GM23338 (cell line): ENCODE results near the gene GRIA3. TPM values are rescaled to one million over a fixed set of nuclear protein-coding genes. Genes with fewer than 3 reads are reported as not detected.

Source experiments
- ATAC-seq: fragments of 200-7000 bp; cut with Tn5 transposase; 3 replicates; pipeline ENCODE4 v1.9.1; 2020
- DNase-seq: peaks from one replicate; pipeline ENCODE4 v3.0.0-alpha.2; 2015; ENCODE audit warnings: low spot score
- H2AFZ ChIP-seq: fragments of 200-600 bp; sonication (generic); 2 replicates; pipeline ENCODE4 v1.8.0; 2016; ENCODE audit warnings: antibody characterized with exemption, mild to moderate bottlenecking, moderate library complexity
- H3F3A ChIP-seq: fragments of 200-600 bp; sonication (generic); replicated peaks from 2 replicates; pipeline ENCODE4 v1.8.0; 2017; ENCODE audit warnings: antibody characterized with exemption, mixed run types, low read depth
- H3K27ac ChIP-seq: fragments of 200-600 bp; sonication (generic); 2 replicates; pipeline ENCODE4 v1.6.1; 2016; ENCODE audit warnings: low read depth
- H3K27me3 ChIP-seq: fragments of 200-600 bp; sonication (generic); 2 replicates; pipeline ENCODE4 v1.8.0; 2016; ENCODE audit warnings: mild to moderate bottlenecking, mixed run types, moderate library complexity; ENCODE audit not compliant: insufficient read depth
- H3K36me3 ChIP-seq: fragments of 200-600 bp; sonication (generic); 2 replicates; pipeline ENCODE4 v1.8.0; 2016; ENCODE audit warnings: mild to moderate bottlenecking; ENCODE audit not compliant: insufficient read depth
- H3K4me1 ChIP-seq: fragments of 200-600 bp; sonication (generic); 2 replicates; pipeline ENCODE4 v1.8.0; 2016; ENCODE audit warnings: mild to moderate bottlenecking, moderate library complexity; ENCODE audit not compliant: insufficient read depth
- H3K4me2 ChIP-seq: fragments of 200-600 bp; sonication (generic); 2 replicates; pipeline ENCODE4 v1.7.1; 2017; ENCODE audit warnings: mixed run types
- H3K4me3 ChIP-seq: fragments of 200-600 bp; sonication (generic); 2 replicates; pipeline ENCODE4 v1.6.1; 2016; ENCODE audit warnings: mixed run types
- H3K79me2 ChIP-seq: fragments of 200-600 bp; sonication (generic); replicated peaks from 2 replicates; pipeline ENCODE4 v1.8.0; 2017; ENCODE audit warnings: mild to moderate bottlenecking; ENCODE audit not compliant: insufficient read depth
- H3K9me2 ChIP-seq: fragments of 200-600 bp; sonication (generic); 2 replicates; pipeline ENCODE4 v1.8.0; 2017; ENCODE audit not compliant: insufficient read depth
- H4K20me1 ChIP-seq: fragments of 200-600 bp; sonication (generic); replicated peaks from 2 replicates; pipeline ENCODE4 v1.8.0; 2017; ENCODE audit warnings: mild to moderate bottlenecking; ENCODE audit not compliant: insufficient read depth
- H3K27ac Mint-ChIP-seq: 2 replicates; pipeline ENCODE4 v1.8.0; 2020; ENCODE audit warnings: inconsistent platforms, mild to moderate bottlenecking, moderate library complexity, mixed read lengths
- H3K27me3 Mint-ChIP-seq: 3 replicates; pipeline ENCODE4 v1.8.0; 2022; ENCODE audit warnings: low read depth, mild to moderate bottlenecking, moderate library complexity, mixed read lengths, inconsistent platforms; ENCODE audit not compliant: insufficient read depth, poor library complexity
- H3K36me3 Mint-ChIP-seq: 3 replicates; pipeline ENCODE4 v1.8.0; 2021; ENCODE audit warnings: low read depth, mild to moderate bottlenecking, inconsistent platforms, moderate library complexity, mixed read lengths
- H3K4me1 Mint-ChIP-seq: 3 replicates; pipeline ENCODE4 v1.8.0; 2020; ENCODE audit warnings: mild to moderate bottlenecking, inconsistent platforms, mixed read lengths
- H3K4me3 Mint-ChIP-seq: 3 replicates; pipeline ENCODE4 v1.8.0; 2021; ENCODE audit warnings: moderate library complexity, mild to moderate bottlenecking, inconsistent platforms, mixed read lengths
- H3K9me3 Mint-ChIP-seq: 3 replicates; pipeline ENCODE4 v1.8.0; 2020; ENCODE audit warnings: moderate library complexity, mild to moderate bottlenecking, inconsistent platforms, mixed read lengths
- CTCF ChIP-seq, 2 experiments: fragments of 200-600 bp in 1 of 2; sonication (generic) in 1 of 2; conservative IDR thresholded peaks; 2 replicates each; pipeline versions ENCODE4 v1.5.1 to v1.6.1; 2016 to 2017; ENCODE audit warnings: antibody characterized with exemption in 2 of 2, low read depth in 2 of 2, mild to moderate bottlenecking in 2 of 2, moderate library complexity in 1 of 2
- EZH2phosphoT487 ChIP-seq: fragments of 200-600 bp; sonication (generic); IDR thresholded peaks from one replicate; pipeline ENCODE4 v1.8.1; 2018; ENCODE audit warnings: antibody characterized with exemption; ENCODE audit not compliant: unreplicated experiment
- REST ChIP-seq: IDR thresholded peaks from one replicate; pipeline ENCODE4 v1.6.1; 2018; ENCODE audit warnings: antibody characterized with exemption; ENCODE audit not compliant: unreplicated experiment
- STAT1 ChIP-seq: IDR thresholded peaks from one replicate; pipeline ENCODE4 v1.6.1; 2016; ENCODE audit warnings: antibody characterized with exemption; ENCODE audit not compliant: unreplicated experiment
- ZNF114 ChIP-seq: fragments of 250-450 bp; sonication (Bioruptor Pico); IDR thresholded peaks from 2 replicates; pipeline ENCODE4 v1.5.0; 2020; ENCODE audit warnings: mild to moderate bottlenecking, moderate library complexity
- ZNF331 ChIP-seq: fragments of 250-450 bp; sonication (Bioruptor Pico); IDR thresholded peaks from 2 replicates; pipeline ENCODE4 v1.5.0; 2020; ENCODE audit warnings: low read depth, mild to moderate bottlenecking, moderate library complexity
- polyA plus RNA-seq: library from polyadenylated mRNA; unstranded; fragments of >200 nt; fragmentation: Nextera tagmentation; extraction: Ambion mirVana; gene quantifications from 2 replicates; pipeline ENCODE4 v1.2.1, GENCODE V29; 2016
- total RNA-seq: library from RNA; depleted of rRNA; stranded (reverse); fragments of >200 nt; shearing (Covaris generic); gene quantifications from 2 replicates; pipeline ENCODE4 v1.2.3, GENCODE V29; 2014

Gene GRIA3
- total and polyA plus RNA-seq, 2 experiments from 2014 or later: 2.7 to 5.6 TPM

GRCh38 chrX:123475068-123475724 lies 291.1 kb downstream of the GRIA3 start:
- no peak for ATAC-seq
- no peak for DNase-seq
- no peak overlapping the region for H2AFZ ChIP-seq
- H3K4me3 ChIP-seq: no peak overlapping the region
- no peaks in the 10 kb centered on the region for H3K36me3 ChIP-seq
- Mint-ChIP-seq H3K9me3 (no peaks in the 10 kb centered on the region), H3K4me1 (no peaks in the 10 kb centered on the region), H3K4me3 (no peak overlapping the region), H3K27ac (peak overlapping the region; percentile 77), H3K36me3 (no peaks in the 10 kb centered on the region), H3K27me3 (no peaks in the 10 kb centered on the region)
- H3K4me2 ChIP-seq: no peak overlapping the region
- TF ChIP-seq EZH2phosphoT487 (no peak), REST (no peak), ZNF331 (no peak), STAT1 (no peak)
- H3K27ac ChIP-seq: no peak overlapping the region
- H3K27me3 ChIP-seq: no peaks in the 10 kb centered on the region
- no peaks in the 10 kb centered on the region for H3K9me2 ChIP-seq
- no peaks in the 10 kb centered on the region for H3K79me2 ChIP-seq
- no peaks in the 10 kb centered on the region for H3K4me1 ChIP-seq
- H3F3A ChIP-seq: no peaks in the 10 kb centered on the region
- no peaks in the 10 kb centered on the region for H4K20me1 ChIP-seq

- H3K27me3 ChIP-seq: no peaks in the 10 kb centered on the region
- ATAC-seq: peak; percentile 39; the same call in 2 of the 3 replicates
- no peaks in the 10 kb centered on the region for H3K9me2 ChIP-seq
- H3K4me1 ChIP-seq: no peaks in the 10 kb centered on the region
- Mint-ChIP-seq H3K36me3 (no peaks in the 10 kb centered on the region), H3K27ac (no peak overlapping the region), H3K27me3 (no peaks in the 10 kb centered on the region), H3K9me3 (no peaks in the 10 kb centered on the region), H3K4me3 (no peak overlapping the region), H3K4me1 (peaks cover 7% of the 10 kb centered on the region; the same call in 2 of the 3 replicates)
- TF ChIP-seq CTCF (conservative IDR thresholded peaks at IDR 0.05; ENCODE audit: low read depth in 2 of 2) (peak in 1 of 2 experiments; percentile 26; a peak in 2 of 4 replicates), ZNF114 (CRISPR knock-in tag) (no peak)
- no peaks in the 10 kb centered on the region for H3K36me3 ChIP-seq
- H2AFZ ChIP-seq: no peak overlapping the region
- H3F3A ChIP-seq: no peaks in the 10 kb centered on the region
- no peak overlapping the region for H3K4me3 ChIP-seq
- peak; percentile 14 for DNase-seq
- H4K20me1 ChIP-seq: no peaks in the 10 kb centered on the region
- no peak overlapping the region for H3K27ac ChIP-seq
- H3K79me2 ChIP-seq: no peaks in the 10 kb centered on the region
- H3K4me2 ChIP-seq: no peak overlapping the region
Observed at GRCh38 chrX:123476611-123477219, 292.6 kb downstream of the GRIA3 start.
